OCI-LY3 (cell line): ENCODE data around the gene FHOD3.

Experiments used
- CTCF ChIP-seq: fragments of 200-600, 300-600 bp; sonication (generic); IDR thresholded peaks from 2 replicates; pipeline ENCODE4 v1.5.1; 2014; ENCODE audit warnings: antibody characterized with exemption, low read length, low read depth
- EZH2phosphoT487 ChIP-seq: fragments of 200-600 bp; shearing (Covaris generic); IDR thresholded peaks from 2 replicates; pipeline ENCODE4 v1.6.1; 2018; ENCODE audit warnings: antibody characterized with exemption, mixed run types, low read depth

- TF ChIP-seq CTCF (no peak), EZH2phosphoT487 (no peak)
These were observed 408.8 kb downstream of the FHOD3 start for GRCh38 chr18:36706134-36706881.
